H1 (cell line): ENCODE measurements around the gene DHRS7B. TPM values are rescaled to one million over a fixed set of nuclear protein-coding genes. Genes with fewer than 3 reads are reported as not detected.

Source experiments
- BACH1 ChIP-seq: IDR thresholded peaks from 2 replicates; pipeline ENCODE4 v1.6.1; 2012; ENCODE audit warnings: low read length, improper control_type of control experiment
- CHD1 ChIP-seq: IDR thresholded peaks from 2 replicates; pipeline ENCODE4 v1.6.1; 2012; ENCODE audit warnings: low read depth, low read length, improper control_type of control experiment
- CHD7 ChIP-seq: fragments of 300-600 bp; sonication (generic); IDR thresholded peaks from 2 replicates; pipeline ENCODE4 v1.7.1; 2012; ENCODE audit warnings: low read length, moderate library complexity, mild to moderate bottlenecking, inconsistent platforms; ENCODE audit not compliant: insufficient replicate concordance
- CTBP2 ChIP-seq: IDR thresholded peaks from 2 replicates; pipeline ENCODE4 v1.7.0; 2011; ENCODE audit warnings: borderline replicate concordance, mild to moderate bottlenecking, moderate library complexity, mixed read lengths, low read length; ENCODE audit not compliant: insufficient read depth, insufficient read length
- EZH2 ChIP-seq: fragments of 200-600 bp; sonication (generic); IDR thresholded peaks from 2 replicates; pipeline ENCODE4 v1.7.1; 2012; ENCODE audit warnings: low read depth, mild to moderate bottlenecking, moderate library complexity, low read length, inconsistent platforms; ENCODE audit not compliant: severe bottlenecking
- JUND ChIP-seq: IDR thresholded peaks from 2 replicates; pipeline ENCODE4 v1.6.1; 2011; ENCODE audit warnings: mild to moderate bottlenecking, improper control_type of control experiment, low read length
- KDM1A ChIP-seq: fragments of 200-600, 300-600 bp; sonication (generic); IDR thresholded peaks from 2 replicates; pipeline ENCODE4 v1.7.1; 2016; ENCODE audit warnings: mild to moderate bottlenecking, low read length, borderline replicate concordance
- SIRT6 ChIP-seq: IDR thresholded peaks from one replicate; pipeline ENCODE4 v1.7.1; 2012; ENCODE audit warnings: low read length, inconsistent platforms
- SIX5 ChIP-seq: IDR thresholded peaks from 2 replicates; pipeline ENCODE4 v1.6.1; 2011; ENCODE audit warnings: mild to moderate bottlenecking, low read depth, low read length
- TAF7 ChIP-seq: optimal IDR thresholded peaks from 2 replicates; pipeline ENCODE3; 2011; ENCODE audit warnings: low read depth, mild to moderate bottlenecking, inconsistent platforms, low read length, moderate library complexity, borderline replicate concordance
- YY1 ChIP-seq: IDR thresholded peaks from 2 replicates; pipeline ENCODE4 v1.6.1; 2011; ENCODE audit warnings: low read depth, mild to moderate bottlenecking, low read length
- polyA plus RNA-seq, 7 experiments: library from polyadenylated mRNA; depleted of rRNA in 3 of 7; stranded (reverse) in 5 of 7; unstranded in 2 of 7; fragments of >200 nt in 5 of 7; fragments of 200-250 nt in 2 of 7; gene quantifications; 1 replicate in 5 of 7; 2 replicates in 1 of 7; 4 replicates in 1 of 7; pipeline versions ENCODE4 v1.2.1 to v1.2.3, GENCODE V29; 2011 to 2013; ENCODE audit warnings: missing spikeins in 2 of 7, mixed read lengths in 2 of 7
- total RNA-seq: library from RNA; stranded (reverse); fragmentation: NEBNext Ultra II Directional; extraction: Animal tissue kit (Norgen Biotek cat#: 25700); gene quantifications from 2 replicates; pipeline ENCODE4 v1.2.1, GENCODE V29; 2021

Gene DHRS7B
- total and polyA plus RNA-seq, 2 of the 8 experiments (the other 6 are each of a cell fraction or from before 2014, with no cell fraction given) = 11.0 to 27.9 TPM

- no peak for TF ChIP-seq CHD7
- no peak for TF ChIP-seq CTBP2
- TF ChIP-seq SIX5 = peak; percentile 93
- TF ChIP-seq KDM1A = no peak
- no peak for TF ChIP-seq SIRT6
- no peak for TF ChIP-seq JUND
- no peak for TF ChIP-seq BACH1
- no peak for TF ChIP-seq CHD1
- no peak for TF ChIP-seq EZH2
- peak; percentile 66 for TF ChIP-seq TAF7
- peak; percentile 97 for TF ChIP-seq YY1
These were observed 87.4 kb downstream of the DHRS7B start, which contains the start of gene TMEM11 (continued) for GRCh38 chr17:21214015-21214776.
